NCI-H128 (cell line): Measurements from ENCODE around the gene PRKAA2.

Source experiments
- DNase-seq: peaks from one replicate; lab custom pipeline; 2025; ENCODE audit not compliant: unreplicated experiment; lab: John Stamatoyannopoulos, UW

Gene PRKAA2

GRCh38 chr1:56712150-56712549 lies 67.0 kb downstream of the PRKAA2 start:
- no peak for DNase-seq

DNA sequence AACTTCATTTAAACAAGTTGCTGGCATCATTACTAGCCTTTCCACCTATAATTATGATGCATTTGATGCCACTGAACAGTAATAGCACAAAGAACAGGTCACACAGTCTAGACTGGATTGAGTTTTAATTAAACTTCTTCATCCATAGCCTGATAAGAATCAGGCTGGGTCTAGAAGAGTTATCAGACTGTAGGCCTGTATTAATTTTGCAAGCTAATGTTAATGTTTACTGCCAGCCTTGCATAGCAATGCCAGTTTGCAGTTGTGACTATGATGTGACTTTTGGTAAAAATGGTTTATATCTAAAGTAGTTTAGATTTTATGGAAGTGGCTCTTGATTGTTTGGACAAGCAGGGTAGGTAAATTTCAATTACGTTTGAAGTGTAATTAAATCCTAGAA lies 68.0 kb downstream of the PRKAA2 start:
- no peak for DNase-seq

DNA sequence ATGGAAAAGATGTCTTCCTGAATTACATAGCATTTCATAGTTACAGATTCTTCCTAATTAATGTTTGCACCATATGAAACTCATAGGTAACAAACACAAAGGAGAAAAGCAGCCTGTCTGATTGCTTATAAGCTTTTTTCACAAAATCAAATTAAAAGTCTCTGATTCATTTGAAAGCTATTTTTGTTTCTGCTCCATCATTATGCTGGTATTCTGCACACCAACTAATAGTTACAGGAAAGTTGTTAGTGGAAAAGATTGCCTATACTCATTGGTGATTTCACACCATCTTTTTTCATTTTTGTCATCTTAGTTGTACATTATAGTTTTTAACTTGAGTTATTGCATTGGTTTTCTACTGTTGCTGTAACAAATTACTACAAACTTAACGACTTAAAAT lies 70.0 kb downstream of the PRKAA2 start:
- DNase-seq, result no peak

DNA sequence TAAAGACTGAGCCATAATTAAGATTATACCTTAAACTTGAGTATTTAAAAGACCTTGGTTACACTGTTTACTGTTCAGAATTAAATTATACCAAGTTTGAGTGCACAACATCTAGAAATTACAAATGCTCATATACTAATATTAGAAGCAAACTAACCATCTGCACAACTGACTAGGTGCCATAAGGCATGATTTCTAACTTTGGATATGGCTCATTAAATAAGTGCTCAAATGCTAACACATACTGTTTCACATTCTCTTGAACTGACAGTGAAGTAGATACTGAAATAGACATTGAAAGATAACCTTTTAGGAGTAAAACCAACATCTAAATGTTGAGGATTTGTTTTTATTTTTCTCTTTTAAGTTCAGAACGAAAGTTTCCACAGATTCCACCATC lies 74.1 kb downstream of the PRKAA2 start:
- DNase-seq, result no peak

DNA sequence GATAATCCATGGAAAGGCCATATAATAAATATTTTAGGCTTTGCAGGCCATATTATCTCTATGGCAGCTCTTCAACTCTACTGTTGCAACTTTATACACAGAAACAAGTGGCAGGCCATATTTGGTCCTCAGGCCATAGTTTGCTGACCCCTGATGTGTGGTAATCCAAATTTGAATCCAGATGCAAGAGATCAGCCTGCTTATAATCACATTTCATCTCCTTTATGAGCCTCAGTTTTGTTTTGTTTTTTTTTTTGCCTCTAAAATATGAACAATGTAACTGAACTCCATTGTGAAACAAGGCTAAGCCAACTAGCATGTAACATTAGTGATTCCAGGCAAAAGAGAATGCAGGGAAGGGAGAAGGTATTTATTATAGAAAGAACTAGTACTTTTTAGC lies 81.6 kb downstream of the PRKAA2 start:
- DNase-seq, result no peak

- no peak for DNase-seq
Measured at GRCh38 chr1:56728964-56729363, 83.8 kb downstream of the PRKAA2 start.

GRCh38 chr1:56745231-56745630 lies 100.1 kb downstream of the PRKAA2 start:
- no peak for DNase-seq

DNA sequence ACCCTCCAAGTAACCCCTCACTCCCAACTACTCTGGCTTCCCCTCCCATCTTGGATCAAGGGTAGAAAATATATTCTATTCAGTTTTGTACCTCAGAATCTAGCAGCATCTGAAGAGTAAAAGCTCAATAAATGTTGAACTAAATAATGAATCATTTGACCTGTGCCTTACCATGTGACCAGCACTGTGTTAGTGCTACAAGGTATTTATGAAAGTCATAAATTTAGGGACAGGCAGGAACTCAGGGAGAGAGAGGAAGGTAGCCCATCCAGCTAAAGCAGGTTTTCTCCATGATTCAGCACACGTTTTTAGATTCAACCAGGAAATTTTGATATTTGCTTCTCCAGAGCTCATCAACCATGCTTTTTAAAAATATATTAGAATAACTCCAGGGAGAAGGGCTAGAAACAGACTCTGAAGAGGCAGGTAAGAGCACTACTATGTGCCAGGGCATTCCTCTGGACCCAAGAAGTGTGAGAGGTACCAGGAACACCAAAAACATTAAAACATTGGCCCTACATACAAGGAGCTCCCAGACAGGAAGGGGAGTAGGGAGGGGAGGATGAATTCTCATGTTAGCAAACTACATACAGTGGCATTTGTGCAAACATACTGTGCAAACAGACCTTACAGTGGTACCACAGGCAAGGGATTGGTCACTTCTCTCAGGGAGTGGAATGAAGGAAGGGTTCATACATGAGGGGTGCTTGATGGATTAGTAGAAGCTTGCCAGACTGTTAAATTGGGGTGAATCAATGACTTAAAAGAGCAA lies 109.8 kb downstream of the PRKAA2 start:
- DNase-seq, result no peak

DNA sequence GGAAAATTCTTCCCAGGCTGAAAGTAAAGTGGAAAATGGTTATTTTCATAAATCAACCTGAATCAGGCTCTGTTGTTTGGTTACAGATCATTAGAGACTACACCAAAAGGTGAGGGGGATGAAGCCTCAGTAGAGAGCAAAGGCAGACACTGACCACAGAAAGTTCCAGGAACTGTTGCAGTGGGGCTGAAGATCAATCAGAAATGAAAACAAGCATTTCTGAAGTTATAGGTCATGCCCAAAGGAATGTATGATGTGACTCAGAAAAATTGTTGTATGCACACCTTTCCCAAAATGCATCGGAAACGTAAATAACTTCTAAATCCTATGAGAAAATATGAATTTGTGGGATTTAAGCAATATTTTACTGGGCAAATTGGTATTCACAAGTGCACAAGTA lies 110.8 kb downstream of the PRKAA2 start:
- no peak for DNase-seq

DNA sequence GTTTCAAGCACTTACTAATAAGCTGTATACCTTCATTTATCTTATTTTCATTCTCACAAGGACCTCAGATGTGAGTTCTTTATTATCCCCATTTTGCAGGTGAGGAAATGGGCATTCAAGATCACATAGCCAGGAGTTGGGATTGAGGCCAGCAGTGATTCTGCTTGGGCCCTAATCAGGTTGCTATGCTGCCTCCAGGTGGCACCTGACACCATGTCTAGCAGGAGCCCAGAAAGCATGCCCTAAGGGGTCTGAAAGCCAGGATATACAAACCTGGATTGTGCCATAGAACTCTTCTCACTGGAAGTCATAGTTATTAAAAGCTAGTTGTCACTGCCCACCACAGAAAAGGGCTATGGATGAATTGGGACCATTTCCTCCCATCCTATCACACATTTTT lies 113.0 kb downstream of the PRKAA2 start:
- DNase-seq, result peak; percentile 21

DNA sequence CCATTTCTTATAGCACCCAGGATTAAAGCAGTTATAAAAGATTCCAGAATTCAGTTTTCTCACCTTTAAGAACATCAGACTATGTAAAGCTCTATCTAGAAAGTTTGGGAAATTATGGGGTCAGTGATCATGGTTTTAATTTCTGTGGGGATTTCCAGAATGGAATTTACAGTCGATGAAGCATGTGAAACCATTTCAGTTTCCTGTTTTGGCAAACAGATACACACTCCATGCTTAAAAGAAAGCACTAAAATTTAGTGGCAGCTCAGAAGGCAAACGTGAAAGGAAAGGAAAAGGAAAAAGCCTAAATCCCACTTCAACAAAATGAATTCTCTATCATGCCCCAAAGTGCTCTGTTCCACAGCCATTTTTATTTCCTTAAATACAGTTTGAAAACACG lies 113.7 kb downstream of the PRKAA2 start:
- no peak for DNase-seq
